GDM1 (cell line): ENCODE data around the gene GH1.
"Not testable (repeated sequence)": the region's sequence is repeated elsewhere in the genome, so short reads cannot be mapped to it uniquely, and the experiment has no call there.

ENCODE experiments used
- DNase-seq: peaks from one replicate; lab custom pipeline; 2025; lab: John Stamatoyannopoulos, UW

GH1 gene

DNA sequence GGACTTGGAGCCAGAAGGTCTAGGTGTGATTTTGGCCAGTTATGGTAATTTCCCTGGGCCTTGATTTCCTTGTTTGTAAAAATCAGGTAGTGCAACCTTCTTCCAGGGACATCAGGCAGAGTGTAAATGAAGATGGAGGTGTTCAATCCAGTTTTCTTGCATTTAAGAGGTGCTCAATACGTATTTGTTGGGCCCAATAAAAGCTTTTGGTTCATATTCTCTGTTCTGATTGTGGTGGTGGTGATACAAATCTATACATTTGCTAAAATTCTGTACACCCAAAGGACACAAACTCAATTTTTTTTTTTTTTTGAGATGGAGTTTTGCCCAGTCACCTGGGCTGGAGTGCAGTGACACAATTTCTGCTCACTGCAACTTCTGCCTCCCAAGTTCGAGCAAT lies 7.5 kb upstream of the GH1 start:
- no peak for DNase-seq

DNA sequence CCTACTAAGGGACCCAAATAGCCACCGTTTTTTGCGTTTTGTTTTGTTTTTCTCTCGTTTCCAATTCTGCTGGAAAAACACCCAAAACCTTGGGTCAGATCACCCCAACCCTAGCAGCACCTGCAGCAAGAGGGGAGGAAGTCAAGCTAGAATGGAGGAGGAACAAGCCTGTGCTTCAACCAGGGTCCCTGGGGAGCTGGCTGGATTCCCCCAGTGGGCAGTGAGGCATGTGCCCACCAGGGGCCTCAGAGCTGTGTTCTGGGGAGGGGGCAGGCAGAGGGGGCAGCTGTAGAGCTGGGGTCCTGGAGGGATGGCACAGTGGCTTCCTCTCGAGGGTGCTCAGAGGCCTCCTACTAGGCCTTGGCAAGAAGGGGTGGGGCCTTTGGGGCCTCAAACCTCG lies 7.0 kb upstream of the GH1 start:
- no peak for DNase-seq

DNA sequence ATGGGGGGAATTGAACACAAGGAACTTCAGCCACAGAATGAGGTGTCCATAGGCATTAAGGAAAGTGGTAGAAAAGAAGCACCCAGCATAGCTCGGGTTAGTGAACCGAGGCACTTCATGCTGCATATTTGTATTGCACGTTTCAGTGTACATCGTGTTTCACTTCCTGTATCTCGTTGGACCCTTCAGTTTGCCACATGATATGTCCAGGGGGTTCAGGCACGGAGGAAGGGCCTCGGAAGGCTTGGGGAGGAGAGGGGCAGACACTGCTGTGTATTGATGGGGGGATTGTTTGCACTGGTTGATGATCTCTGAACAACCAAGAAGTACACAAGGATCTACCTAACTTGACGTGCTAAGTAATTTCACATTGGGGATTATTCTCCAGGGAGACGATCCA lies 3.8 kb upstream of the GH1 start:
- not testable (repeated sequence) for DNase-seq

DNA sequence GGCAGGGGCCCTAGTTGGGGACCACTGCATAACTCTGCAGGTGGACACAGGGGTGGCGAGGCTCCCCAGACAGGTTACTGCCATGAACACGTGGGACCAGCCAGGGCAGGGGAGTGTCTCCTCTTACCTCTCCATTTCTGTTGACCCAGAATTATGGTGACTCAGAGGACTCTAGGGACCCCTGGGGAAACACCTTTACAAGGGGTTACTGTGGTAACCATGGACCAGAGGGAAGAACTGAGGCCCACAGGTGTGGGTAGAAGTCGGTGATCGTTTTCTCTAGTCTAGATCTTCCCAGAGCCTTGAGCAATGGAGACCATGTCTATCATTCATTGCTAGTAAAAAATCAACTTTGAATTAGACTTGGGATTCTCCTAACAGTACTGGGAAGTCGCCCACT lies 2.1 kb upstream of the GH1 start:
- DNase-seq: not testable (repeated sequence)

DNA sequence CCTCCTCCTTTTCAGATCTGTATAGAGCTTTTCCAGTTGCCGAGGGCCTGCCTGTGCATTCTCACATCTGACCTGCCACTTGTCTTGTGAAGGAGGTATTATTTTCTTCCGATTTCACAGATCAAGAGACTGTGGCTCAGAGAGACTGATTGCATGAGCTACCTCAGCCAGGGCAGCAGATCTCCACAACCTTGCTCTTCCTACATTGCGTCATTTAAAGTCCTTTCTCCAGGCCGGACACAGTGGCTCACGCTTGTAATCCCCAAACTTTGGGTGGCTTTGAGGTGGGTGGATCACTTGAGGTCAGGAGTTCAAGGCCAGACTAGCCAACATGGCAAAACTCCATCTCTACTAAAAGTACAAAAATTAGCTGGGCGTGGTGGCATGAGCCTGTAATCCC lies 1.4 kb upstream of the GH1 start:
- not testable (repeated sequence) for DNase-seq

DNA sequence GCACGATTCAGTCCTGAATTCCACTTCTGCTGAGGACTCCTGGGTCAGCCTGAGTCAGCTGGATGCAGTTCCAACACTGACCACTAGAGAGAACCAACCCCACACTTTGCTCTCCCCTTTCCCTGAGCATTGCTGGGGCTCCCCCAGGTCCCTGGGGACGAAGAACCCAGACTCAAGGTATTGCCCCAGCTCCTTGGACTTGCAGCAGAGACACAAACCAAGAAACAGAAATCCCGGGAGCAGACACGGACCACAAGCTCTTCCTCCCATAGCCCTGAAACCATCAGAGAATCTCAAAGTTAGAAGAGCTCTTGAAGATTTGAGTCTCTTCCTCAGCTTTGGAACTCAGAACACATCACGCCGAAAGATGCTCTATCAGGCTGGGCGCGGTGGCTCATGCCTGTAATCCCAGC lies 678 bp upstream of the GH1 start:
- peak; percentile 47 for DNase-seq

DNA sequence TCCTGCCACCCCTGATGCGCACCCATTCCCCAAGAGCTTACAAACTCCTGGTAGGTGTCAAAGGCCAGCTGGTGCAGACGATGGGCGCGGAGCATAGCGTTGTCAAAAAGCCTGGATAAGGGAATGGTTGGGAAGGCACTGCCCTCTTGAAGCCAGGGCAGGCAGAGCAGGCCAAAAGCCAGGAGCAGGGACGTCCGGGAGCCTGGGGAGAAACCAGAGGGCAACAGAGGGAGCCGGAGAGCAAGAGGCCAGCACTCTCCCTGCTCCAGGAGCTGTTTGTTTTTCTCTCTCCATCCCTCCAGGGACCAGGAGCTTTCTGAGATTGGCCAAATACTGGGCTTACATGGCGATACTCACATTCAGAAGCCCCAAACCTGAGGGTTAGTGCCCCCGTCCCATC lies 334 bp downstream of the GH1 start:
- DNase-seq: no peak

DNA sequence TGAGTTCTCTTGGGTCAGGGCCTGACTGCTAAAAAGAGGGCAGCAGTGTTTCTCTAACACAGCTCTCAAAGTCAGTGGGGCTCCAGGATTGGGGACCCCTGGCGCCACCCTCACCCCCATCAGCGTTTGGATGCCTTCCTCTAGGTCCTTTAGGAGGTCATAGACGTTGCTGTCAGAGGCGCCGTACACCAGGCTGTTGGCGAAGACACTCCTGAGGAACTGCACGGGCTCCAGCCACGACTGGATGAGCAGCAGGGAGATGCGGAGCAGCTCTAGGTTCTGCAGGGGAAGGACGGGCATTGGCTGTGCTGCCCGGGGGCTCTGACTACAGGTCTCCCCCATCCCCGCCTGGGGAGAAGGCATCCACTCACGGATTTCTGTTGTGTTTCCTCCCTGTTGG lies 993 bp downstream of the GH1 start:
- DNase-seq: no peak

DNA sequence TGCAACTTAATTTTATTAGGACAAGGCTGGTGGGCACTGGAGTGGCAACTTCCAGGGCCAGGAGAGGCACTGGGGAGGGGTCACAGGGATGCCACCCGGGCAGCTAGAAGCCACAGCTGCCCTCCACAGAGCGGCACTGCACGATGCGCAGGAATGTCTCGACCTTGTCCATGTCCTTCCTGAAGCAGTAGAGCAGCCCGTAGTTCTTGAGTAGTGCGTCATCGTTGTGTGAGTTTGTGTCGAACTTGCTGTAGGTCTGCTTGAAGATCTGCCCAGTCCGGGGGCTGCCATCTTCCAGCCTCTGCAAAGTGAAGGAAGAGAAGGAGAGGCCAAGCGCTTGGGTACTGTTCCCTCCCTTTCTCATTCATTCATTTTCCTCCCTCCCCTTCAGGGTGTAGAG lies 1.4 kb downstream of the GH1 start:
- DNase-seq: not testable (repeated sequence)

DNA sequence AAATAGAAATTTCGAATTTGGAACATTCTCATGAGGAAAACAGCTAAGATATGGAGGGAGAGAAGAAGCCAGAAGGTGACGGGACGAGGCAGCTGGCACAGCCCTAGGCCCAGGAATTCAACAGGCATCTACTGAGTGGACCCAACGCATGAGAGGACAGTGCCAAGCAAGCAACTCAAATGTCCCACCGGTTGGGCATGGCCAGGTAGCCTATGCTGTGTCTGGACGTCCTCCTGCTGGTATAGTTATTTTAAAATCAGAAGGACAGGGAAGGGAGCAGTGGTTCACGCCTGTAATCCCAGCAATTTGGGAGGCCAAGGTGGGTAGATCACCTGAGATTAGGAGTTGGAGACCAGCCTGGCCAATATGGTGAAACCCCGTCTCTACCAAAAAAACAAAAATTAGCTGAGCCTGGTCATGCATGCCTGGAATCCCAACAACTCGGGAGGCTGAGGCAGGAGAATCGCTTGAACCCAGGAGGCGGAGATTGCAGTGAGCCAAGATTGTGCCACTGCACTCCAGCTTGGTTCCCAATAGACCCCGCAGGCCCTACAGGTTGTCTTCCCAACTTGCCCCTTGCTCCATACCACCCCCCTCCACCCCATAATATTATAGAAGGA lies 2.0 kb downstream of the GH1 start:
- no peak for DNase-seq

DNA sequence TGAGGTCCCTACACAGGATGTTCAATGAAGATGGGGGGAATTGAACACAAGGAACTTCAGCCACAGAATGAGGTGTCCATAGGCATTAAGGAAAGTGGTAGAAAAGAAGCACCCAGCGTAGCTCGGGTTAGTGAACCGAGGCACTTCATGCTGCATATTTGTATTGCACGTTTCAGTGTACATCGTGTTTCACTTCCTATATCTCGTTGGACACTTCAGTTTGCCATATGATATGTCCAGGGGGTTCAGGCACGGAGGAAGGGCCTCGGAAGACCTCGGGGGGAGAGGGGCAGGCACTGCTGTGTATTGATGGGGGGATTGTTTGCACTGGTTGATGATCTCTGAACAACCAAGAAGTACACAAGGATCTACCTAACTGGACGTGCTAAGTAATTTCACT lies 2.9 kb downstream of the GH1 start:
- not testable (repeated sequence) for DNase-seq

DNA sequence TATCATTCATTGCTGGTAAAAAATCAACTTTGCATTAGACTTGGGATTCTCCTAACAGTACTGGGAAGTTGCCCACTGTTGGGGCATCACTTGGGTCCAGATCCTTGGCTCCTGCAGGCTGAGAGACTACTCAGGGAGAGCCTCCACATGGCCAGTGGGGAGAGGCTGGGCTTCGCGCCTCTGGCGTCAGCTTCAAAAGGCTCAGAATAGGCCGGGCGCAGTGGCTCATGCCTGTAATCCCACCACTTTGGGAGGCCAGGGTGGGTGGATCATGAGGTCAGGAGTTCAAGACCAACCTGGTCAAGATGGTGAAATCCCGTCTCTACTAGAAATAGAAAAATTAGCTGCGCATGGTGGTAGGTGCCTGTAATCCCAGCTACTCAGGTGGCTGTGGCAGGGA lies 4.2 kb downstream of the GH1 start:
- no peak for DNase-seq

DNA sequence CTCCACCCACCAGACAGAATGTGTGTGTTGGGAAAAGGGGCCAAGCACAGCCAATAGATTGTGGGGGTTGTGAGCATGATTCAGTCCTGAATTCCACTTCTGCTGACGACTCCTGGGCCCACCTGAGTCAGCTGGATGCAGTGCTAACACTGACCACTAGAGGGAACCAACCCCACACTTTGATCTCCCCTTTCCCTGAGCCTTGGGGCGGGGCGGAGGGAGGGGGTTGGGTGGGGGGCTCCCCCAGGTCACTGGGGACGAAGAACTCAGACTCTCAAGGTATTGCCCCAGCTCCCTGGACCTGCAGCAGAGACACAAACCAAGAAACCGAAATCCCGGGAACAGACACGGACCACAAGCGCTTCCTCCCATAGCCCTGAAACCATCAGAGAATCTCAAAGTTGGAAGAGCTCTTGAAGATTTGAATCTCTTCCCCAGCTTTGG lies 7.0 kb downstream of the GH1 start:
- no peak for DNase-seq

DNA sequence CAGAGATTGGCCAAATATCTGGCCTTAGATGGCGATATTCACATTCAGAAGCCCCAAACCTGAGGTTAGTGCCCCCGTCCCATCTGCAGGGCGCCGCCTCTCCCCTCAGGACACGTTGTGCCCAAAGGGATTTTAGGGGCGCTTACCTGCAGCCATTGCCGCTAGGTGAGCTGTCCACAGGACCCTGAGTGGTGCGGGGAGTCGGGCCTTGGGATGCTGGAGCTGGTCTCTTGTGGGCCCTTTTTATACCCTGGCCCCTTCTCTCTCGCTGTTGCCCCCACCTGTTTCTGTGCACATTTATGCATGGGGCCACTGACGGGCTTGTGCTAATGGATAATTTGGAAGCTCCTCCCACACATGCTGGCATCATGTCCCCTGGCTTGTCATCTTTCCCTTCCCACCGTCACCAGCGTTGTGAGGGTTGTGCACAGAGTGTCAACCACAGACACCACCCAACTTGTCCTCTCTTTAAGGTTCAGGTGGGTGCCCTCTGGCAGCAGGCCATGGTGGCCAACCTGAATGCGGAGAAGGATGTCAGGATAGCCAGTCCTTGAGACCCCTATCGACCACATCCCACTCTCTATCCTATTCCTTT lies 7.5 kb downstream of the GH1 start, which contains the start of gene CSHL1:
Gene CSHL1, minus strand, starts transcription at position 218 of the 595 bp plus-strand sequence. Its CDS starts 62 bp downstream, at position 156.
- no peak for DNase-seq

DNA sequence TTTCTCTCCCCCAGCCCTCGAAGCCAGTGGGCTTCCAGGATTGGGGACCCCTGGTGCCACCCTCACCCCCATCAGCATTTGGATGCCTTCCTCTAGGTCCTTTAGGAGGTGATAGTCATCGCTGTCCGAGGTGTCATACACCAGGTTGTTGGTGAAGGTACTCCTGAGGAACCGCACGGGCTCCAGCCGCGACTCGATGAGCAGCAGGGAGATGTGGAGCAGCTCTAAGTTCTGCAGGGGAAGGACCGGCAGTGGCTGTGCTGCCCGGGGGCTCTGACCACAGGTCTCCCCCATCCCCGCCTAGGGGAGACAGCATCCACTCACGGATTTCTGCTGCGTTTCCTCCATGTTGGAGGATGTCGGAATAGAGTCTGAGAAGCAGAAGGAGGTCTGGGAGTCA lies 8.5 kb downstream of the GH1 start:
- no peak for DNase-seq

DNA sequence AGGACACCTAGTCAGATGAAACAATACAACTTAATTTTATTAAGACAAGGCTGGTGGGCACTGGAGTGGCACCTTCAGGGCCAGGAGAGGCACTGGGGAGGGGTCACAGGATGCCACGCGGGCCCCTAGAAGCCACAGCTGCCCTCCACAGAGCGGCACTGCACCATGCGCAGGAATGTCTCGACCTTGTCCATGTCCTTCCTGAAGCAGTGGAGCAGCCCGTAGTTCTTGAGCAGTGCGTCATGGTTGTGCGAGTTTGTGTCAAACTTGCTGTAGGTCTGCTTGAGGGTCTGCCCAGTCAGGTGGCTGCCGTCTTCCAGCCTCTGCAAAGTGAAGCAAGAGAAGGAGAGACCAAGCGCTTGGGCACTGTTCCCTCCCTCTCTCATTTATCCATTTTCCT lies 9.1 kb downstream of the GH1 start:
- DNase-seq: not testable (repeated sequence)

DNA sequence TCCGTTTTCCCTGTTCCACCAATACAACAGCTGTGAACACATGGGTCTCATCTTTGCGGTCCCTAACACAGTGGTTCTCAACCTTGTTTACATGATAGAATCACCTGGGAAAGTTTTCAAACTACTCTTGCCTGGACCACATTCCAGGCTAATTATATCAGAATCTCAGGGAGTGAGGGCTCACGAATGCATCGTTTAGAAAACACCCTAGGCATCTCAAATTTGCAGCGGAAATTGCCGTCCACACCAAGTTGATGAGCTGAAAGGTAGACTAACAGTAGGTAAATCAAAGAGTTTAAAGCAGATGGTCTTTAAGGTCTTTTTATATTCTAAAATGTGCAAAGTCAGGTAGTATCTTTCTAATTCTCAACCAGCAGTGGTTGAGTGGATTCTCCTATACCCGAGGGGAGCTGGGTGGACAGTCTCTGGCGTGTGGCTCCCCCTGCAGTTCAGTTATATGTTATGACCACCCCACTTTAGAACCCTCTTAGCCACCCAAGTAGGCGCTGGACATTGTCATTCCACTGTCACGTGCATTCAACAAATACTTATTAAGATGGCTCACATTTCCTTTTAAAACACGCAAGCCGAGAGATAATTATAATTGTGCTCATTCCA lies 11.4 kb downstream of the GH1 start:
- DNase-seq: peak; percentile 14

DNA sequence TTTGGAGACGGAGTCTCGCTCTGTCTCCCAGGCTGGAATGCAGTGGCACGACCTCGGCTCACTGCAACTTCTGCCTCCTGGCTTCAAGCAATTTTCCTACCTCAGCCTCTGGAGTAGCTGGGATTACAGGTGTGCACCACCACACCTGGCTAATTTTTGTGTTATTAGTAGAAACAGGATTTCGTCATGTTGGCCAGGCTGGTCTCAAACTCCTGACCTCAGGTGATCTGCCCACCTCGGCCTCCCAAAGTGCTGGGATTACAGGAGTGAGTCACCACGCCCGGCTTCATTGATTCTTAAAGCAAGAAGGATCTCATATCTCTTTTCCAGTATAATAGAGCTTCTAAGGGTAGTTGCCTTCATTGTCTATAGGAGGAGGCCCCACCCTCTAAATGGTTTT lies 13.8 kb downstream of the GH1 start:
- DNase-seq: not testable (repeated sequence)

DNA sequence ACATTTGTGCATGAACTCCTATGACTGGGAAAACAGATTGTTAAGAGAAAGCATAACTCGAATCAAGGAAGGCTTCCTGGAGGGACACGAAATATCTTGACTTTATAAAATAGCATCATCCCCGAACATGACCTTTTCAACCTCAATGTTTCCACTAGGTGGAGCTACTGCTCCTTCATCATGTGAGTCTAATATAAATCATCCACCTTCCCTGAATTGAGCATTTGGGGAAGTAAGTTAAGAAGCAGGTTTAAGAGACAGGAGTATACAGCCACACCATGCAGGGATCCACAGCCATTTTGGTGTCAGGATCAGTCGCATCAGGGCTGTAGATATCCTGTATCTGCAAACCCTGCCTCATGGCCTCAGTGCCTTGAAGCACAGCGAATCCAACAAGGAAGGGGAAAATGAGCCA lies 14.8 kb downstream of the GH1 start:
- peak; percentile 17 for DNase-seq

DNA sequence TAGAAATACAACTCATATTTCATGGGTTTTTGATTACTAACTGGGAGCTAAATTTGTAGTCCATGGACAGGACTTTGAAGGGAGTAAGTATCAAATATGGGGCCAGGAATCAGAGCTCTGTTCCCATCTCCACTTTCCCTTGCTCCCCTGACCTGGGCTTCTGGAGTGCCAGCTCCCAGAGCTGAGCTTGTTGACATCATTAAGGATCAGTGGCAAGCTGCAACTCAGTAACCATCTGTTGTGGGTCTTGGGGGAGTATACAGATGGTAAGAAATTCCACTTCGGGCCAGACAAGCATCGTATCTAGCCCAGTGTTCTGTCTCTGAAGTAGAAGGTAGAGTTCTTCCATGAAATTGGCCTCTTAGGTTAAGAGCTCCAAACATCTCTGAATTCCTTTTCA lies 16.7 kb downstream of the GH1 start:
- DNase-seq: not testable (repeated sequence)

DNA sequence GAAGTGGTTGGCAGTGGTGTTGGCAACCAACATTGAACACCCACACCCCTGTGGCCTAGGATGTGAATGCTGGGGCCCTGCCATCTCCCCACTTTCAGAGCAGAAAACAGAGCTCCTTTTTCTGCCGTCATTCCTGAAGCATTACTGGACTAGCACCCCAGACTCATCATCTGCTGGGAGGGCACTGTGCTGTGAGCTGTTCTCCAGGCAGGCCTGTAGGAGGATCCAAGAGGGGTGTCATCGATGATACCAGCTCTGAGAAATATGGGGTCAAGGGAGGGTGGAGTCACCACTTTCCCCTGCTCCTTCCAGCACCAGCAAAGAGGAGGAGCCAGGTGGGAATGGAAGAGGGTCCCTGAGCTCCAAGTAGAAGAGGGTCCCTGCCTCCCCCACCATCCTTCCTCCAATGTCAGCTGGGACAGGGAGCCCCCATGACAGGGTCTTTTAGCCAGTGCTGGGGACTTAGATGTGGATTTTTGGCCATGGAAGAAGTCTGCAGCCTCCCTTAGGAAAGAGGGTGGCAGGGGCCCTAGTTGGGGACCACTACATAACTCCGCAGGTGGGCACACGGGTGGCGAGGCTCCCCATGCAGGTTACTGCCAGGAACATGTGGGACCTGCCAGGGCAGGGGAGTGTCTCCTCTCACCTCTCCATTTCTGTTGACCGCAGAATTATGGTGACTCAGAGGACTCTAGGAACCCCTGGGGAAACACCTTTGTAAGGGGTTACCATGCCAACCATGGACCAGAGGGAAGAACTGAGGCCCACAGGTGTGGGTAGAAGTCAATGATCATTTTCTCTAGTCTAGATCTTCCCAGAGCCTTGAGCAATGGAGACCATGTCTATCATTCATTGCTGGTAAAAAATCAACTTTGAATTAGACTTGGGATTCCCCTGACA lies 19.5 kb downstream of the GH1 start:
- not testable (repeated sequence) for DNase-seq
